Measurements from ENCODE around the gene GOLGA6L22. TPM values are rescaled to one million over a fixed set of nuclear protein-coding genes. Genes with fewer than 3 reads are reported as not detected.
"Not testable (repeated sequence)": the region's sequence is repeated elsewhere in the genome, so short reads cannot be mapped to it uniquely, and the experiment has no call there.

GOLGA6L22 gene
- total and polyA plus RNA-seq, 2 of the 4 experiments (the other 2 are of a cell fraction): not detected

DNA sequence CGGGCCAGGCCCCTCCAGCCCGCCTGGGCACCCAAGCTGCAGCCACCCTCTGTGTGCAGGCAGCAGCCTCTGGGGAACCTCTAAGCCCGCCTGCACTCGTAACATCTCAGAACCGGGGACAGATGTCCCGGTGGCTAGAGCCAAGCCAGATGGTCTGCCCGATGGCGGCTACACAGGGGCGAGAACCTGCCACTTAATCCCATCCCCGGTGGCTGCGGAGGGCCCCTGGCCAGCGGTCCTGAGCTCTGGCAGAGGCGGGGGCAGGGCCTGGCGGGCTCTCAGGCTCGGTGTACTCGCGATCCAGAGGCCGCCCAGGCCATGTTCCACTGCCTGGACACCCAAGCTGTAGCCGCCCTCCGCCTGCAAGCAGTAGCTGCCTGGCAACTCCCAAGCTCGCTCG, 40.9 kb upstream of the GOLGA6L22 start:
- H3K9me1 ChIP-seq (ENCODE audit: insufficient read depth, low read length); H3K23ac ChIP-seq (ENCODE audit: low read depth, low read length); H4K91ac ChIP-seq (ENCODE audit: insufficient read depth, low read depth, low read length); H3K4me2 ChIP-seq (ENCODE audit: low read depth, low read length); H3K79me1 ChIP-seq (ENCODE audit: low read depth in 1 of 2, low read length in 2 of 2); H2AK5ac ChIP-seq (ENCODE audit: low read depth, low read length); intact Hi-C loops (cut with micrococcal nuclease); dilution Hi-C loops (cut with HindIII; ENCODE audit: low sequenced_read_pairs, unreplicated experiment); H2BK120ac ChIP-seq (ENCODE audit: low read depth, low read length); H3K18ac ChIP-seq (ENCODE audit: low read depth, low read length); H2AFZ ChIP-seq (replicated peaks; ENCODE audit: low read length, poor library complexity); ATAC-seq (ENCODE audit: low read depth); H3K36me3 ChIP-seq (ENCODE audit: control insufficient read depth, insufficient read depth, low read length); H3K4ac ChIP-seq (ENCODE audit: low read depth, low read length); H3K56ac ChIP-seq (ENCODE audit: extremely low read depth, insufficient read depth, low read length); H2BK20ac ChIP-seq (ENCODE audit: low read depth, low read length); H3K4me1 ChIP-seq (ENCODE audit: control insufficient read depth, insufficient read depth, low read length); H3K27ac ChIP-seq (ENCODE audit: insufficient read depth, low read length); BruUV-seq (replicated peaks); POLR2A ChIA-PET (ENCODE audit: unreplicated experiment); H3K14ac ChIP-seq (replicated peaks; ENCODE audit: low read depth, low read length); H2BK15ac ChIP-seq (ENCODE audit: low read depth, low read length); CTCF ChIA-PET; in situ Hi-C loops (cut with MboI; ENCODE audit: low sequenced_read_pairs); H2AK9ac ChIP-seq (replicated peaks; ENCODE audit: low read depth, low read length, poor library complexity); H4K20me1 ChIP-seq (ENCODE audit: insufficient read depth, low read length); DNase-seq; H4K5ac ChIP-seq (ENCODE audit: low read depth, low read length); H3K9ac ChIP-seq (ENCODE audit: low read depth, low read length); H3K27me3 ChIP-seq (ENCODE audit: control insufficient read depth, insufficient read depth, low read length); H3K4me3 ChIP-seq (ENCODE audit: insufficient read depth, low read depth, low read length); H3K9me3 ChIP-seq (ENCODE audit: control insufficient read depth, insufficient read depth, low read length); H4K8ac ChIP-seq (ENCODE audit: low read depth in 2 of 2, low read length in 2 of 2); H2BK5ac ChIP-seq (ENCODE audit: low read depth, low read length, poor library complexity, severe bottlenecking): not testable (repeated sequence)
- WGBS, 2 experiments (ENCODE audit: extremely low coverage in 2 of 2, insufficient read length in 1 of 2): no CpG with 5 or more reads among the region's 22 CpGs

DNA sequence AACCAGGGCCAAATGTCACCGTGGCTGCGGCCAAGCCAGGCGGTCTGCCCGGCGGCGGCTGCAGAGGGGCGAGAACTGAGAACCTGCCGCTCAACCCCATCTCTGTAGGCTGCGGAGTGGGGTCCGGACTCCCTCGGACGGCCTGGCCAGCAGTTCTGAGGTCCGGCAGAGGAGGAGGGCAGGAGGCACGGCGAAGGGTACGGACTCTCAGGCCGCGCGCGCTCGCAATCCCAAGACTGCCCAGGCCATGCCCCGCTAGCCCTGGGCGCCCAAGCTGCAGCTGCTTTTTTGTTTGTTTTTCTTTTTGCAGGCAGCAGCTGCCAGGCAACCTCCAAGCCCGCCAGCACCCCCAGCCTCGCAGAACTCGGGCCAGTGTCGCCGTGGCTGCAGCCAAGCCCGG, 40.5 kb upstream of the GOLGA6L22 start:
- H3K9ac ChIP-seq (ENCODE audit: low read depth, low read length); H2AK9ac ChIP-seq (replicated peaks; ENCODE audit: low read depth, low read length, poor library complexity); H3K36me3 ChIP-seq (ENCODE audit: control insufficient read depth, insufficient read depth, low read length); H4K8ac ChIP-seq (ENCODE audit: low read depth in 2 of 2, low read length in 2 of 2); H3K79me1 ChIP-seq (ENCODE audit: low read depth in 1 of 2, low read length in 2 of 2); DNase-seq; H2BK20ac ChIP-seq (ENCODE audit: low read depth, low read length); H3K9me1 ChIP-seq (ENCODE audit: insufficient read depth, low read length); H3K4me1 ChIP-seq (ENCODE audit: control insufficient read depth, insufficient read depth, low read length); H4K20me1 ChIP-seq (ENCODE audit: insufficient read depth, low read length); H3K4me3 ChIP-seq (ENCODE audit: insufficient read depth, low read depth, low read length); H2AFZ ChIP-seq (replicated peaks; ENCODE audit: low read length, poor library complexity); dilution Hi-C loops (cut with HindIII; ENCODE audit: low sequenced_read_pairs, unreplicated experiment); H2BK120ac ChIP-seq (ENCODE audit: low read depth, low read length); H3K23ac ChIP-seq (ENCODE audit: low read depth, low read length); H2AK5ac ChIP-seq (ENCODE audit: low read depth, low read length); H4K91ac ChIP-seq (ENCODE audit: insufficient read depth, low read depth, low read length); H4K5ac ChIP-seq (ENCODE audit: low read depth, low read length); BruUV-seq (replicated peaks); H2BK15ac ChIP-seq (ENCODE audit: low read depth, low read length); H3K27me3 ChIP-seq (ENCODE audit: control insufficient read depth, insufficient read depth, low read length); H3K4me2 ChIP-seq (ENCODE audit: low read depth, low read length); H3K4ac ChIP-seq (ENCODE audit: low read depth, low read length); intact Hi-C loops (cut with micrococcal nuclease); ATAC-seq (ENCODE audit: low read depth); H3K14ac ChIP-seq (replicated peaks; ENCODE audit: low read depth, low read length); H3K9me3 ChIP-seq (ENCODE audit: control insufficient read depth, insufficient read depth, low read length); H3K18ac ChIP-seq (ENCODE audit: low read depth, low read length); H2BK5ac ChIP-seq (ENCODE audit: low read depth, low read length, poor library complexity, severe bottlenecking); in situ Hi-C loops (cut with MboI; ENCODE audit: low sequenced_read_pairs); H3K27ac ChIP-seq (ENCODE audit: insufficient read depth, low read length); H3K56ac ChIP-seq (ENCODE audit: extremely low read depth, insufficient read depth, low read length); POLR2A ChIA-PET (ENCODE audit: unreplicated experiment); CTCF ChIA-PET: not testable (repeated sequence)
- WGBS, 2 experiments (ENCODE audit: extremely low coverage in 2 of 2, insufficient read length in 1 of 2): no CpG with 5 or more reads among the region's 29 CpGs

Data from IMR-90 (cell line).